Measurements from ENCODE around the gene NECTIN4.

DNA sequence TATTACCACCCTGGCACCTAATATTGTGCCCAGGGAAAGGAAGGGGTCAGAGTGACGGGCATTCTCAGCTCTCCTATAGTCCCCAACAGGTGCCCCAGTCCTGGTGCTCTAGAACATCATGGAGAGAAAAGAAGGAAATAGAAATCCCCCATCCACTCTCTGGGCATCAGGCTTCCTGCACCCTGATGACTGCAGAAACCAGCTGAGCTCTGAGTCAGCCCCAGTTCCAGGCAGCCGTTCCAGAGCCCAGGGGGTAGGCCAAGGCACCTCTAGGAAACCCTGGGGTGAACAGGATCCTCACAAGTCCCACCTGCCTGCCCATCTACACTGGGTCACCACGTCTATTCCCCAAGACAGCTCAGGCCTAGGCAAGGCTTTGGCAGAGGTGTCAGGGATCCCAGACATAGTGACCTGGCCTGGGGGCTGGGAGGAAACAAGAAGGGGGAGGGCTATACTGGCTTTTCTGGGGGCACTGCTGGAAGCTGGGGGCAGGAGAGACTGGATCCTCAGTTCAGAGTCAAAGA is 709 bp downstream of the NECTIN4 start:
- TF ChIP-seq POLR2A (IDR thresholded peaks at IDR 0.05) (no peak), POLR2AphosphoS5 (IDR thresholded peaks at IDR 0.05) (no peak)
- TF ChIP-seq, protein P1, sequence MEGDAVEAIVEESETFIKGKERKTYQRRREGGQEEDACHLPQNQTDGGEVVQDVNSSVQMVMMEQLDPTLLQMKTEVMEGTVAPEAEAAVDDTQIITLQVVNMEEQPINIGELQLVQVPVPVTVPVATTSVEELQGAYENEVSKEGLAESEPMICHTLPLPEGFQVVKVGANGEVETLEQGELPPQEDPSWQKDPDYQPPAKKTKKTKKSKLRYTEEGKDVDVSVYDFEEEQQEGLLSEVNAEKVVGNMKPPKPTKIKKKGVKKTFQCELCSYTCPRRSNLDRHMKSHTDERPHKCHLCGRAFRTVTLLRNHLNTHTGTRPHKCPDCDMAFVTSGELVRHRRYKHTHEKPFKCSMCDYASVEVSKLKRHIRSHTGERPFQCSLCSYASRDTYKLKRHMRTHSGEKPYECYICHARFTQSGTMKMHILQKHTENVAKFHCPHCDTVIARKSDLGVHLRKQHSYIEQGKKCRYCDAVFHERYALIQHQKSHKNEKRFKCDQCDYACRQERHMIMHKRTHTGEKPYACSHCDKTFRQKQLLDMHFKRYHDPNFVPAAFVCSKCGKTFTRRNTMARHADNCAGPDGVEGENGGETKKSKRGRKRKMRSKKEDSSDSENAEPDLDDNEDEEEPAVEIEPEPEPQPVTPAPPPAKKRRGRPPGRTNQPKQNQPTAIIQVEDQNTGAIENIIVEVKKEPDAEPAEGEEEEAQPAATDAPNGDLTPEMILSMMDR (IDR thresholded peaks at IDR 0.05), result no peak
